ENCODE results near the gene DLGAP1. TPM values are rescaled to one million over a fixed set of nuclear protein-coding genes. Genes with fewer than 3 reads are reported as not detected.

The DLGAP1 gene
- total RNA-seq, 1 experiment from 2014 or later, result 0.07 TPM

- POLR2A ChIA-PET, result no interaction called here
- Mint-ChIP-seq H3K36me3 (ENCODE audit: insufficient read depth, unreplicated experiment) (no peaks in the 10 kb centered on the region), H3K4me1 (ENCODE audit: low read depth, unreplicated experiment) (no peaks in the 10 kb centered on the region), H3K27me3 (ENCODE audit: insufficient read depth, unreplicated experiment) (peaks cover 9% of the 10 kb centered on the region), H3K9me3 (ENCODE audit: unreplicated experiment) (no peaks in the 10 kb centered on the region), H3K4me3 (ENCODE audit: unreplicated experiment) (no peak overlapping the region), H3K27ac (ENCODE audit: unreplicated experiment) (no peak overlapping the region)
- Histone ChIP-seq H3K27me3 (replicated peaks; ENCODE audit: control insufficient read depth, insufficient read depth, low read length) (no peaks in the 10 kb centered on the region), H3K4me3 (ENCODE audit: low read depth, low read length) (no peak overlapping the region), H3K4me1 (no peaks in the 10 kb centered on the region), H3K36me3 (ENCODE audit: control insufficient read depth, insufficient read depth, low read length) (no peaks in the 10 kb centered on the region), H3K9me3 (no peaks in the 10 kb centered on the region)
- TF ChIP-seq CTCF (IDR thresholded peaks at IDR 0.05; ENCODE audit: insufficient read depth in 1 of 2, low read depth in 1 of 2, low read length in 1 of 2, severe bottlenecking in 1 of 2, unreplicated experiment in 1 of 2), result no peak
- CTCF ChIA-PET, result no interaction called here
- intact Hi-C loops (cut with micrococcal nuclease; ENCODE audit: unreplicated experiment), result no loop called here
- no TSS peak for BruUV-seq (replicated peaks)
- DNase-seq, result no peak
Measured at GRCh38 chr18:4074647-4075046, 380.5 kb downstream of the DLGAP1 start.

- no TSS peak for BruUV-seq (replicated peaks)
- Mint-ChIP-seq H3K36me3 (ENCODE audit: insufficient read depth, unreplicated experiment) (peaks cover 4% of the 10 kb centered on the region), H3K27ac (ENCODE audit: unreplicated experiment) (no peak overlapping the region), H3K27me3 (ENCODE audit: insufficient read depth, unreplicated experiment) (peaks cover 7% of the 10 kb centered on the region), H3K4me3 (ENCODE audit: unreplicated experiment) (no peak overlapping the region), H3K4me1 (ENCODE audit: low read depth, unreplicated experiment) (no peaks in the 10 kb centered on the region), H3K9me3 (ENCODE audit: unreplicated experiment) (peaks cover 27% of the 10 kb centered on the region)
- Histone ChIP-seq H3K9me3 (peaks cover 9% of the 10 kb centered on the region; the same call in 1 of the 2 replicates), H3K36me3 (ENCODE audit: control insufficient read depth, insufficient read depth, low read length) (no peaks in the 10 kb centered on the region), H3K4me3 (ENCODE audit: low read depth, low read length) (no peak overlapping the region), H3K4me1 (no peaks in the 10 kb centered on the region), H3K27me3 (replicated peaks; ENCODE audit: control insufficient read depth, insufficient read depth, low read length) (no peaks in the 10 kb centered on the region)
- CTCF ChIA-PET, result interaction anchor here (0.7 to 1.0 kb wide), 3 partner anchors 199 to 750 kb away, joined by 3 to 8 read pairs (median 3); no protein-coding TSS in a partner anchor
- POLR2A ChIA-PET, result no interaction called here
- DNase-seq, result no peak
- no peak for TF ChIP-seq CTCF (IDR thresholded peaks at IDR 0.05; ENCODE audit: insufficient read depth in 1 of 2, low read depth in 1 of 2, low read length in 1 of 2, severe bottlenecking in 1 of 2, unreplicated experiment in 1 of 2)
- intact Hi-C loops (cut with micrococcal nuclease; ENCODE audit: unreplicated experiment), result loop anchor here (2.0 to 10.0 kb wide), 2 partner anchors 30 to 364 kb away; no protein-coding TSS in a partner anchor
Measured at GRCh38 chr18:4069183-4069582, 385.9 kb downstream of the DLGAP1 start.

GRCh38 chr18:4068552-4069158 lies 386.5 kb downstream of the DLGAP1 start:
- peak; percentile 49 to 69 for DNase-seq

More at GRCh38 chr18:4068552-4069158, 386.5 kb downstream of the DLGAP1 start:
- Mint-ChIP-seq H3K27ac (ENCODE audit: unreplicated experiment) (no peak overlapping the region), H3K4me1 (ENCODE audit: low read depth, unreplicated experiment) (no peaks in the 10 kb centered on the region), H3K27me3 (ENCODE audit: insufficient read depth, unreplicated experiment) (peaks cover 7% of the 10 kb centered on the region), H3K9me3 (ENCODE audit: unreplicated experiment) (peaks cover 32% of the 10 kb centered on the region), H3K36me3 (ENCODE audit: insufficient read depth, unreplicated experiment) (peaks cover 4% of the 10 kb centered on the region), H3K4me3 (ENCODE audit: unreplicated experiment) (no peak overlapping the region)
- Histone ChIP-seq H3K9me3 (peaks cover 9% of the 10 kb centered on the region; the same call in 1 of the 2 replicates), H3K27me3 (replicated peaks; ENCODE audit: control insufficient read depth, insufficient read depth, low read length) (no peaks in the 10 kb centered on the region), H3K4me1 (no peaks in the 10 kb centered on the region), H3K4me3 (ENCODE audit: low read depth, low read length) (no peak overlapping the region), H3K36me3 (ENCODE audit: control insufficient read depth, insufficient read depth, low read length) (no peaks in the 10 kb centered on the region)
- peak; percentile 73 for TF ChIP-seq CTCF (IDR thresholded peaks at IDR 0.05; ENCODE audit: insufficient read depth in 1 of 2, low read depth in 1 of 2, low read length in 1 of 2, severe bottlenecking in 1 of 2, unreplicated experiment in 1 of 2)
- ChIA-PET POLR2A (no interaction called here), CTCF (interaction anchor here (0.7 to 1.0 kb wide), 4 partner anchors 74 to 750 kb away, joined by 3 to 8 read pairs (median 4); no protein-coding TSS in a partner anchor)
- intact Hi-C loops (cut with micrococcal nuclease; ENCODE audit: unreplicated experiment), result loop anchor here (1.0 to 10.0 kb wide), 4 partner anchors 30 to 364 kb away; no protein-coding TSS in a partner anchor
- no TSS peak for BruUV-seq (replicated peaks)

All from Caco-2 (cell line).